ENCODE measurements around the gene PLAAT5. TPM values are rescaled to one million over a fixed set of nuclear protein-coding genes. Genes with fewer than 3 reads are reported as not detected.

PLAAT5 gene
- polyA plus RNA-seq, 2 of the 4 experiments (the other 2 are of a cell fraction), result 0.04 to 0.12 TPM

GRCh38 chr11:63506876-63507275 is 15.9 kb upstream of the PLAAT5 start (continued):
- no peak for TF ChIP-seq PBX3 (IDR thresholded peaks at IDR 0.05)

GRCh38 chr11:63505857-63506528 is 15.0 kb upstream of the PLAAT5 start, which contains the start of gene LGALS12:
LGALS12 (plus strand) TSS chr11:63506084; CDS start chr11:63506459, 375 bp downstream.
- POLR2A ChIA-PET, result no interaction called here

GRCh38 chr11:63504933-63505586 is 14.1 kb upstream of the PLAAT5 start:
- ATAC-seq (no peak), DNase-seq (ENCODE audit: low read depth in 1 of 2, low spot score in 1 of 2) (no peak), FAIRE-seq (no peak)
- peaks cover 9% of the 10 kb centered on the region for H3K9me3 ChIP-seq
- POLR2A ChIA-PET, result no interaction called here
- H3K27ac ChIP-seq, result no peak overlapping the region
- no peak overlapping the region for H3K4me2 ChIP-seq
- TF ChIP-seq REST (IDR thresholded peaks at IDR 0.05), result no peak
- TF ChIP-seq RAD21 (conservative IDR thresholded peaks at IDR 0.05 in 1 of 2, IDR thresholded peaks at IDR 0.05 in 1 of 2), result no peak
- TF ChIP-seq RCOR1 (IDR thresholded peaks at IDR 0.05; ENCODE audit: low read depth, low read length), result no peak
- TF ChIP-seq POLR2AphosphoS2 (conservative IDR thresholded peaks at IDR 0.05; ENCODE audit: low read length), result no peak
- TF ChIP-seq JUNB (IDR thresholded peaks at IDR 0.05), result no peak
- TF ChIP-seq HOXB5 (CRISPR knock-in tag; IDR thresholded peaks at IDR 0.05), result no peak
- no peak for TF ChIP-seq FOSB (CRISPR knock-in tag; IDR thresholded peaks at IDR 0.05)
- no peak for TF ChIP-seq EHMT2 (IDR thresholded peaks at IDR 0.05; ENCODE audit: low read depth)
- no peak for TF ChIP-seq JUN (IDR thresholded peaks at IDR 0.05)
- no peak for TF ChIP-seq MAX (IDR thresholded peaks at IDR 0.05)
- no peak for TF ChIP-seq EP300 (IDR thresholded peaks at IDR 0.05)
- TF ChIP-seq MYC (IDR thresholded peaks at IDR 0.05; ENCODE audit: borderline replicate concordance, low read length), result no peak
- TF ChIP-seq ZSCAN20 (CRISPR knock-in tag; IDR thresholded peaks at IDR 0.05), result no peak
- no peak for TF ChIP-seq MAFK (IDR thresholded peaks at IDR 0.05; ENCODE audit: partially characterized antibody)
- TF ChIP-seq BHLHE40 (IDR thresholded peaks at IDR 0.05; ENCODE audit: low read depth, low read length), result no peak
- TF ChIP-seq CBX2 (IDR thresholded peaks at IDR 0.05; ENCODE audit: borderline replicate concordance, low read depth), result no peak
- H3K4me1 ChIP-seq, result peaks cover 5% of the 10 kb centered on the region; the same call in 2 of the 3 replicates
- 75% methylated on average over 4 of the region's 4 CpGs for WGBS (ENCODE audit: missing lambda C conversion rate)
- CTCF ChIA-PET, result interaction anchor here (1.1 to 2.0 kb wide), 5 partner anchors 9 to 131 kb away, joined by 3 to 6 read pairs (median 3); no protein-coding TSS in a partner anchor
- H3K4me3 ChIP-seq, result no peak overlapping the region

More at GRCh38 chr11:63505857-63506528, 15.0 kb upstream of the PLAAT5 start, which contains the start of gene LGALS12:
- WGBS (ENCODE audit: missing lambda C conversion rate), result 77% methylated on average over 13 of the region's 15 CpGs
- ATAC-seq (no peak), DNase-seq (ENCODE audit: low read depth in 1 of 2, low spot score in 1 of 2) (no peak), FAIRE-seq (no peak)
- Histone ChIP-seq H3K4me1 (peaks cover 14% of the 10 kb centered on the region), H3K4me2 (no peak within 1 kb of the TSS), H3K9me3 (peaks cover 1% of the 10 kb centered on the region; the same call in 1 of the 3 replicates), H3K27ac (no peak within 1 kb of the TSS), H3K4me3 (no peak within 1 kb of the TSS)
- CTCF ChIA-PET, result interaction anchor here (1.2 to 5.0 kb wide), 4 partner anchors 10 to 130 kb away, joined by 3 to 29 read pairs (median 5); no protein-coding TSS in a partner anchor
- TF ChIP-seq SREBF2 (IDR thresholded peaks at IDR 0.05), result no peak
- TF ChIP-seq TFCP2L1 (CRISPR knock-in tag; IDR thresholded peaks at IDR 0.05), result no peak
- no peak for TF ChIP-seq POLR2AphosphoS2 (conservative IDR thresholded peaks at IDR 0.05; ENCODE audit: low read length)
- no peak for TF ChIP-seq HES2 (IDR thresholded peaks at IDR 0.05)
- no peak for TF ChIP-seq RAD21 (conservative IDR thresholded peaks at IDR 0.05 in 1 of 2, IDR thresholded peaks at IDR 0.05 in 1 of 2)
- TF ChIP-seq FOSB (CRISPR knock-in tag; IDR thresholded peaks at IDR 0.05), result no peak
- no peak for TF ChIP-seq HOXB13 (CRISPR knock-in tag; IDR thresholded peaks at IDR 0.05; ENCODE audit: low read depth)
- TF ChIP-seq RCOR1 (IDR thresholded peaks at IDR 0.05; ENCODE audit: low read depth, low read length), result no peak

Data from A549 (cell line).